Measurements from ENCODE around the gene PTBP3.

Gene PTBP3

DNA sequence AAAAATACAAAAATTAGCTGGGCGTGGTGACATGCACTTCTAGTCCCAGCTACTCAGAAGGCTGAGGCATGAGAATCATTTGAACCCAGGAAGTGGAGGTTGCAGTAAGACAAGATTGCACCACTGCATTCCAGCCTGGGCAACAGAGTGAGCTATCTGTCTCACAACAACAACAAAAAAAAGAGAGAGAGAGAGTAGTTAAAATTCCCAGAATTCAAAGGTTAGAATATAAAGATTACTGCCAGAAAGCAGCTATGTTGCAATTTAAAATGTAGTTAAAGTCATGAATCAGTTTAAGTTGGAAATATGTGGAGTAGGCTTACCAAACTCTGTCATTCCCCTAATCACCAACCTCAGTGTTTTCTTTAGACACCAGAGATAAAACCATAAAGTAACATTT lies 99.7 kb downstream of the PTBP3 start:
- Histone ChIP-seq H3K4me2 (ENCODE audit: low read length) (no peak overlapping the region), H2AFZ (ENCODE audit: low read length) (no peak overlapping the region)

GRCh38 chr9:112232233-112232632 lies 101.2 kb downstream of the PTBP3 start:
- no peak overlapping the region for H3K4me2 ChIP-seq (ENCODE audit: low read length)
- no peak overlapping the region for H3K4me3 ChIP-seq (ENCODE audit: low read depth, low read length, poor library complexity, severe bottlenecking)
- H3K36me3 ChIP-seq (ENCODE audit: insufficient read depth, low read length) = peaks cover 47% of the 10 kb centered on the region

More for the DNA sequence above, 99.7 kb downstream of the PTBP3 start:
- no peak overlapping the region for H3K27ac ChIP-seq (ENCODE audit: low read depth, low read length, poor library complexity, severe bottlenecking)
- no peaks in the 10 kb centered on the region for H3K79me2 ChIP-seq (ENCODE audit: insufficient read depth, low read length)
- no peaks in the 10 kb centered on the region for H3K4me1 ChIP-seq (ENCODE audit: insufficient read depth, low read length, severe bottlenecking)
- H3K36me3 ChIP-seq (ENCODE audit: insufficient read depth, low read length) = peaks cover 36% of the 10 kb centered on the region
- no peaks in the 10 kb centered on the region for H3K9me3 ChIP-seq (ENCODE audit: low read length)
- no peaks in the 10 kb centered on the region for H3K9me2 ChIP-seq (ENCODE audit: low read depth, low read length)
- H3K9ac ChIP-seq (ENCODE audit: low read length) = no peak overlapping the region
- H3F3A ChIP-seq (ENCODE audit: insufficient read depth, low read length) = no peaks in the 10 kb centered on the region
- H4K20me1 ChIP-seq (ENCODE audit: insufficient read depth, low read length) = no peaks in the 10 kb centered on the region
- H3K4me3 ChIP-seq (ENCODE audit: low read depth, low read length, poor library complexity, severe bottlenecking) = no peak overlapping the region
- H3K27me3 ChIP-seq (ENCODE audit: insufficient read depth, low read length) = no peaks in the 10 kb centered on the region
- TF ChIP-seq, protein P1, sequence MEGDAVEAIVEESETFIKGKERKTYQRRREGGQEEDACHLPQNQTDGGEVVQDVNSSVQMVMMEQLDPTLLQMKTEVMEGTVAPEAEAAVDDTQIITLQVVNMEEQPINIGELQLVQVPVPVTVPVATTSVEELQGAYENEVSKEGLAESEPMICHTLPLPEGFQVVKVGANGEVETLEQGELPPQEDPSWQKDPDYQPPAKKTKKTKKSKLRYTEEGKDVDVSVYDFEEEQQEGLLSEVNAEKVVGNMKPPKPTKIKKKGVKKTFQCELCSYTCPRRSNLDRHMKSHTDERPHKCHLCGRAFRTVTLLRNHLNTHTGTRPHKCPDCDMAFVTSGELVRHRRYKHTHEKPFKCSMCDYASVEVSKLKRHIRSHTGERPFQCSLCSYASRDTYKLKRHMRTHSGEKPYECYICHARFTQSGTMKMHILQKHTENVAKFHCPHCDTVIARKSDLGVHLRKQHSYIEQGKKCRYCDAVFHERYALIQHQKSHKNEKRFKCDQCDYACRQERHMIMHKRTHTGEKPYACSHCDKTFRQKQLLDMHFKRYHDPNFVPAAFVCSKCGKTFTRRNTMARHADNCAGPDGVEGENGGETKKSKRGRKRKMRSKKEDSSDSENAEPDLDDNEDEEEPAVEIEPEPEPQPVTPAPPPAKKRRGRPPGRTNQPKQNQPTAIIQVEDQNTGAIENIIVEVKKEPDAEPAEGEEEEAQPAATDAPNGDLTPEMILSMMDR (IDR thresholded peaks at IDR 0.05; ENCODE audit: low read length) = no peak
- TF ChIP-seq EZH2 (IDR thresholded peaks at IDR 0.05; ENCODE audit: borderline replicate concordance, low read length) = no peak

GRCh38 chr9:112226091-112226490 lies 107.3 kb downstream of the PTBP3 start:
- H4K20me1 ChIP-seq (ENCODE audit: insufficient read depth, low read length) = no peaks in the 10 kb centered on the region
- peaks cover 67% of the 10 kb centered on the region for H3K36me3 ChIP-seq (ENCODE audit: insufficient read depth, low read length)
- no peaks in the 10 kb centered on the region for H3F3A ChIP-seq (ENCODE audit: insufficient read depth, low read length)
- no peaks in the 10 kb centered on the region for H3K9me2 ChIP-seq (ENCODE audit: low read depth, low read length)
- no peak overlapping the region for H3K4me2 ChIP-seq (ENCODE audit: low read length)
- no peaks in the 10 kb centered on the region for H3K27me3 ChIP-seq (ENCODE audit: insufficient read depth, low read length)
- H3K79me2 ChIP-seq (ENCODE audit: insufficient read depth, low read length) = no peaks in the 10 kb centered on the region
- no peaks in the 10 kb centered on the region for H3K4me1 ChIP-seq (ENCODE audit: insufficient read depth, low read length, severe bottlenecking)
- H2AFZ ChIP-seq (ENCODE audit: low read length) = no peak overlapping the region
- H3K27ac ChIP-seq (ENCODE audit: low read depth, low read length, poor library complexity, severe bottlenecking) = no peak overlapping the region
- no peak overlapping the region for H3K9ac ChIP-seq (ENCODE audit: low read length)
- no peak for TF ChIP-seq EZH2 (IDR thresholded peaks at IDR 0.05; ENCODE audit: borderline replicate concordance, low read length)
- TF ChIP-seq, protein P1 (IDR thresholded peaks at IDR 0.05; ENCODE audit: low read length) = no peak
- no peaks in the 10 kb centered on the region for H3K9me3 ChIP-seq (ENCODE audit: low read length)
- no peak overlapping the region for H3K4me3 ChIP-seq (ENCODE audit: low read depth, low read length, poor library complexity, severe bottlenecking)

More at GRCh38 chr9:112232233-112232632, 101.2 kb downstream of the PTBP3 start:
- no peak overlapping the region for H3K9ac ChIP-seq (ENCODE audit: low read length)
- no peaks in the 10 kb centered on the region for H3K27me3 ChIP-seq (ENCODE audit: insufficient read depth, low read length)
- H3K9me3 ChIP-seq (ENCODE audit: low read length) = no peaks in the 10 kb centered on the region
- no peaks in the 10 kb centered on the region for H3K79me2 ChIP-seq (ENCODE audit: insufficient read depth, low read length)
- no peak overlapping the region for H2AFZ ChIP-seq (ENCODE audit: low read length)
- no peak overlapping the region for H3K27ac ChIP-seq (ENCODE audit: low read depth, low read length, poor library complexity, severe bottlenecking)
- H3K9me2 ChIP-seq (ENCODE audit: low read depth, low read length) = no peaks in the 10 kb centered on the region
- H3F3A ChIP-seq (ENCODE audit: insufficient read depth, low read length) = no peaks in the 10 kb centered on the region
- no peaks in the 10 kb centered on the region for H4K20me1 ChIP-seq (ENCODE audit: insufficient read depth, low read length)
- H3K4me1 ChIP-seq (ENCODE audit: insufficient read depth, low read length, severe bottlenecking) = no peaks in the 10 kb centered on the region
- no peak for TF ChIP-seq EZH2 (IDR thresholded peaks at IDR 0.05; ENCODE audit: borderline replicate concordance, low read length)
- TF ChIP-seq, protein P1 (IDR thresholded peaks at IDR 0.05; ENCODE audit: low read length) = no peak
